ENCODE data around the gene ZSCAN10. TPM values are rescaled to one million over a fixed set of nuclear protein-coding genes. Genes with fewer than 3 reads are reported as not detected.
"Not testable (repeated sequence)": the region's sequence is repeated elsewhere in the genome, so short reads cannot be mapped to it uniquely, and the experiment has no call there.

The ZSCAN10 gene
- total RNA-seq, result 0.37 TPM

GRCh38 chr16:3098459-3099394 is at the start of gene ZSCAN10:
Gene ZSCAN10 (minus strand): TSS chr16:3099294. CDS start chr16:3092937, 6,357 bp downstream.
- DNase-seq (ENCODE audit: low spot score), result no peak

DNA sequence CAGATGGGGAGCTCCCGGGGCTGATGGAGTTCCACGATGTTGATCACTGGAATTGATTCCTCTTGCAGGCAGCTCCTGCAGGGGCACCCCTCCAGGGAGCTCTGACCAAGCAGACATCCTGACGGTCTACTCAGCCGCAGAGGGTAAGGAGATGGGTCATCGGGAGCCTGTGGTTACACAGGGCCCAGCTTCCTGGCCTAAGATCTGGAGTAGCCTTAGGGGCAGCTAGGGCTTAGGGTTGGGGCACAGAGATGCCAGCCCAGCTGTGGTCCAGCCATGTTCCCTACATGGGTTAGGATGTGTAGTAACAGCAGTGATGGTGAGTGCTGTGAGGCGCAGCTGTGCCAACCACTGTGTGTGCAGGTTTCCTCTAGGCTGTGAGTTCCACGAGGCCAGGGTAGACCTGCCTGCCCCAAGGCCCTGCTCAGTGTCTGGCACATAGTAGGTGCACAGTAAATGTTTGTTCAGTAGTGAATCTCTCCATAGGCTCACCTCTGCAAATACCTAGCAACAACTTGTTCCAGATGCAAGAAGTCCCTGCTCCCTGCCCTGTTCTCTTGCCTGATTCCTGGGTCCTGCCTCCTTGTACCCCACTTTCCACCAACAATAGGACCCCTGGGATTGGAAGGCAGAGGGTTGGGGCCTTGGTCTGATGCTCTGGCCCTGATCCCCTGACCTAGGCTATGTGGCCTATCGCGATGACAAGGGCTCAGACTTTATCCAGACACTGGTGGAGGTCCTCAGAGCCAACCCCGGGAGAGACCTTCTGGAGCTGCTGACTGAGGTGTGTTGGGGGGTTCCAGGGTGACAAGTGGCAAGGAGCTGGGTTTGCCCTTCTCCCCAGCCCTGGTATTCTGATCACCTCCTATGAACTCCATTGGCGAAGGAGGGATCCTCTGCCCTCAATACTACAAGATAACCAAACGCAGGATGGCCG is 49.4 kb upstream of the ZSCAN10 start:
- DNase-seq (ENCODE audit: low spot score), result no peak

DNA sequence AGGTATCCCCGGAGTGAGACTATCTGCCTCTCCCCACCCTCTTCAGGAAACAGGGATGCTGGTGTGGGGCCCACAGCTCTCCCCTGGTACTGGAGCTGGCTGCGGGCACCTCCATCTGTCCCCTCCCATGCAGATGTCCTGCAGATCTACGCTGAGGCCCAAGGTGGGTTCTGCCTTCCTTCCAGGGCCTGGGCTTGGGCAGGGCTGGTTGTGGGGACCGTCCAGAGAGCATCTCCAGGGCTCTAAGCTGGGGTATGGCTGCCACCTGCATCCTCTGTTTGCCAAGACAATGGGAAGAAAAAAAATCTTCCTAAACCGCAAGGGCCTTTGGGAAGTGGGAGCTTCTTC is 48.6 kb upstream of the ZSCAN10 start:
- DNase-seq (ENCODE audit: low spot score), result no peak

DNA sequence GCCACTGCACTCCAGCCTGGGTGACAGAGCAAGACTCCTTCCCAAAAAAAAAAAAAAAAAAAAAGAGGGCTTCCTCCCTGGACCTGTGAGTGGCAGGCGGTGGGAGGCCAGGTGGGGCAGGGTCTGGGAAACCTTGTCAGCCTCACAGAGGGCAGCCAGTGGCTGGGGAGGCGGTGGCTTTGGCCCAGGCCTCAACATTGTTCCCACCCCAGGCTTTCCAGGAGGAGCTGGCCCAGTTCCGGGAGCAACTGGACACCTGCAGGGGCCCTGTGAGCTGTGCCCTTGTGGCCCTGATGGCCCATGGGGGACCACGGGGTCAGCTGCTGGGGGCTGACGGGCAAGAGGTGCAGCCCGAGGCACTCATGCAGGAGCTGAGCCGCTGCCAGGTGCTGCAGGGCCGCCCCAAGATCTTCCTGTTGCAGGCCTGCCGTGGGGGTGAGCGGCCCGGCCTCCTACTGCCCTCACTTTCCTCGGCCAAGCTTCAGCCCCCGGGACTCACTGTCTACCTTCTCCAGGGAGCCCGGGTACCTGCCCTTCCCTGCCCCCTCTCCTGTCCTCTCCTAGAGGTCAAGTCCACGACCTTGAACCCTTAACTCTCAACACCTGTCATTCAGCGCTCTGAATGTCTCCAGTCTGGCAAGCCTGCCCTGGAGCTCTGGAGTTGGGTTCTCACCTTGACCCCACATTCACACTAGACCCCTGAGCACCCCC is 48.1 kb upstream of the ZSCAN10 start:
- no peak for DNase-seq (ENCODE audit: low spot score)

- DNase-seq (ENCODE audit: low spot score), result no peak
Measured at GRCh38 chr16:3145660-3146059, 46.6 kb upstream of the ZSCAN10 start.

GRCh38 chr16:3145151-3145550 is 46.1 kb upstream of the ZSCAN10 start:
- no peak for DNase-seq (ENCODE audit: low spot score)

- no peak for DNase-seq (ENCODE audit: low spot score)
Measured at GRCh38 chr16:3144321-3144983, 45.4 kb upstream of the ZSCAN10 start.

GRCh38 chr16:3143598-3144320 is 44.7 kb upstream of the ZSCAN10 start:
- DNase-seq (ENCODE audit: low spot score), result no peak

DNA sequence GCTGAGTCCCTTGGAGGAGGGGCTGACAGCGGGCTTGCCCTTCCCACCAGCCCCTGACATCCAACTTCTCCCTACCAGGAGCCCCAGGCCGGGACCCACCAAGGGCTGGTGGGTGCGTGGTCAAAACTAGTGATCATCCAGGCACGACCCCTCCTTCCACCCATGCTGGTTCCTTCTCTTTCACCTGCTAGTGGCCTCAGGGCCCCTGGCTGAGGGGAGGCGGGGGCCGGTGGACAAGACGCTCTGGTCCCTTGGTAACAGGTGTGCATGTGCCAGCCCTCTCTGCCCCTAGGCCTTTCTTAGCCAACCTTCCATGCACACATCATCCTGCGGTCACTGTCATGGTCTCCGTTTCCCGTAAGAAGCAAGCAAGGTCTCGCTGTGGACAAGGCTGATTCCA is 44.1 kb upstream of the ZSCAN10 start:
- DNase-seq (ENCODE audit: low spot score), result no peak

- DNase-seq (ENCODE audit: low spot score), result no peak
Measured at GRCh38 chr16:3142770-3143169, 43.7 kb upstream of the ZSCAN10 start.

DNA sequence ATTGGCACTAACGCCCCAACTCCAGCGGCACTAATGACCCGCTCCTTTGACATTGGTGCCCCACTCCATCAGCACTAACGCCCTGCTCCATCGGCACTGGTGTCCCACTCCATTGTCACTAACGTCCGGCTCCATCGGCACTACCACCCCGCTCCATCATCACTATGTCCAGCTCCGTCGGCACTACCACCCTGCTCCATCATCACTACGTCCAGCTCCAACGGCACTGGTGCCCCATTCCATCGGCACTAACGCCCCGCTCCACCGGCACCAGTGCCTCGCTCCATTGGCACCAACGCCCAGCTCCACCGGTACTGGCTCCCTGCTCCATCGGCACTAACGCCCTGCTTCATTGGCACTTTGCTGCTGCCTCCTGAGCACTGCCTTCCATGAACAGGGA is 43.2 kb upstream of the ZSCAN10 start:
- DNase-seq (ENCODE audit: low spot score), result no peak

GRCh38 chr16:3141781-3142311 is 42.8 kb upstream of the ZSCAN10 start:
- DNase-seq (ENCODE audit: low spot score), result no peak

DNA sequence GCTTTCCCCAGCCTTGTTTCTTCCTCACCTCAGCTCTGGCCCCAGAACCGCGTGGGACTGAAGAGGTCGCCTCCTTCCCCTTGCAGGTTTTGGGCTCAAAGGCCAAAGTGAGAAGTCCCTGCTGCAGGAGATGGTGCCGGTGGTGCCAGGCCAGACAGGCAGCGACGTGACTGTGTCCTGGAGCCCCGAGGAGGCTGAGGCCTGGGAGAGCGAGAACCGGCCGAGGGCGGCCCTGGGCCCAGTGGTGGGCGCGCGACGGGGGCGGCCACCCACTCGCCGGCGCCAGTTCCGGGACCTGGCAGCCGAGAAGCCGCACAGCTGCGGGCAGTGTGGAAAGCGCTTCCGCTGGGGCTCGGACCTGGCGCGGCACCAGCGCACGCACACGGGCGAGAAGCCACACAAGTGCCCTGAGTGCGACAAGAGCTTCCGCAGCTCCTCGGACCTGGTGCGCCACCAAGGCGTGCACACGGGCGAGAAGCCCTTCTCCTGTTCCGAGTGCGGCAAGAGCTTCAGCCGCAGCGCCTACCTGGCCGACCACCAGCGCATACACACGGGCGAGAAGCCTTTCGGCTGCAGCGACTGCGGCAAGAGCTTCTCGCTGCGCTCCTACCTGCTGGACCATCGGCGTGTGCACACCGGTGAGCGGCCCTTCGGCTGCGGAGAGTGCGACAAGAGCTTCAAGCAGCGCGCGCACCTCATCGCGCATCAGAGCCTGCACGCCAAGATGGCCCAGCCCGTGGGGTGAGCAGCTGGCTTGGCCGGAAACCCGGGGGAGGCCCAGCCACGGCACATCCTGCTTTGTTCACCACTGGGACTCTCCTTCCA is 41.7 kb upstream of the ZSCAN10 start:
- no peak for DNase-seq (ENCODE audit: low spot score)

DNA sequence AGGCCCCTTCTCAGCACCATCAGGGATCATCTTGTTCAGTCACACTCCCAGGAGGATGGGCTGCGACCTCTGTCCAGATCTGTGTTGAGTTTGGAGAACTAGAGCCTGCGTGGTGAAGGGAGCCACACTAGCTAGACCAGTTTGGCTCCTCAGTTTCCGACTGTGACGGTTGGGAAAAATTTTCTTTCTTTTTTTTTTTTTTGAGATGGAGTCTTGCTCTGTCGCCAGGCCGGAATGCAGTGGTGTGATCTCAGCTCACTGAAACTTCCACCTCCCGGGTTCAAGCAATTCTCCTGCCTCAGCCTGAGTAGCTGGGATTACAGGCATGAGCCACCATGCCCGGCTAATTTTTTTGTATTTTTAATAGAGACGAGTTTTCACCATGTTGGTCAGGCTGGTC is 40.5 kb upstream of the ZSCAN10 start:
- not testable (repeated sequence) for DNase-seq (ENCODE audit: low spot score)

GRCh38 chr16:3138823-3139426 is 39.8 kb upstream of the ZSCAN10 start:
- DNase-seq (ENCODE audit: low spot score), result no peak

GRCh38 chr16:3138342-3138741 is 39.2 kb upstream of the ZSCAN10 start:
- no peak for DNase-seq (ENCODE audit: low spot score)

- no peak for DNase-seq (ENCODE audit: low spot score)
Measured at GRCh38 chr16:3137267-3137666, 38.2 kb upstream of the ZSCAN10 start.

GRCh38 chr16:3135126-3135715 is 36.1 kb upstream of the ZSCAN10 start:
- no peak for DNase-seq (ENCODE audit: low spot score)
